GM20000 (cell line): ENCODE data around the gene LGR6.

Experiments
- DNase-seq: peaks from one replicate; pipeline ENCODE4 v3.0.0; 2012; ENCODE audit warnings: low spot score
- CTCF ChIP-seq: IDR thresholded peaks from 2 replicates; pipeline ENCODE4 v1.5.1; 2012; ENCODE audit warnings: mild to moderate bottlenecking, control low read depth; ENCODE audit errors: extremely low read depth, missing control alignments

LGR6 gene

GRCh38 chr1:202243006-202243405, 49.4 kb downstream of the LGR6 start:
- no peak for TF ChIP-seq CTCF
- DNase-seq = no peak

- TF ChIP-seq CTCF = no peak
- DNase-seq = no peak
Measured at GRCh38 chr1:202244841-202245261, 51.3 kb downstream of the LGR6 start.

- TF ChIP-seq CTCF = no peak
- DNase-seq = no peak
Measured at GRCh38 chr1:202245391-202245790, 51.8 kb downstream of the LGR6 start.

GRCh38 chr1:202247104-202247503, 53.5 kb downstream of the LGR6 start:
- no peak for TF ChIP-seq CTCF
- DNase-seq = no peak

- no peak for DNase-seq
- TF ChIP-seq CTCF = no peak
Measured at GRCh38 chr1:202247837-202248795, 54.5 kb downstream of the LGR6 start.

GRCh38 chr1:202248861-202249260, 55.3 kb downstream of the LGR6 start:
- no peak for DNase-seq
- TF ChIP-seq CTCF = no peak

GRCh38 chr1:202249436-202249835, 55.8 kb downstream of the LGR6 start:
- no peak for TF ChIP-seq CTCF
- DNase-seq = no peak
